BE2C (cell line): ENCODE data around the gene CD320.
A peak's percentile ranks its signal among the peaks of the same experiment; 100 is the strongest.

Experiments used
- DNase-seq: peaks from one replicate; pipeline ENCODE4 v3.0.0-alpha.2; 2020
- H3K27me3 ChIP-seq: fragments of 250-450 bp; sonication (Bioruptor Pico); 2 replicates; pipeline ENCODE4 v1.5.1; 2020; ENCODE audit warnings: mild to moderate bottlenecking
- H3K36me3 ChIP-seq: fragments of 250-450 bp; sonication (Bioruptor Pico); 2 replicates; pipeline ENCODE4 v1.5.1; 2020; ENCODE audit warnings: mild to moderate bottlenecking
- H3K4me1 ChIP-seq: fragments of 250-450 bp; sonication (Bioruptor Pico); 2 replicates; pipeline ENCODE4 v1.5.1; 2020
- H3K4me3 ChIP-seq: 2 replicates; pipeline ENCODE4 v1.5.1; 2011; ENCODE audit warnings: low read depth, low read length
- H3K9me3 ChIP-seq: fragments of 250-450 bp; sonication (Bioruptor Pico); 2 replicates; pipeline ENCODE4 v1.5.1; 2020
- TF ChIP-seq, protein P1 (sequence below): IDR thresholded peaks from 2 replicates; pipeline ENCODE4 v1.5.1; 2012; ENCODE audit warnings: mild to moderate bottlenecking, low read depth, low read length

The CD320 gene

DNA sequence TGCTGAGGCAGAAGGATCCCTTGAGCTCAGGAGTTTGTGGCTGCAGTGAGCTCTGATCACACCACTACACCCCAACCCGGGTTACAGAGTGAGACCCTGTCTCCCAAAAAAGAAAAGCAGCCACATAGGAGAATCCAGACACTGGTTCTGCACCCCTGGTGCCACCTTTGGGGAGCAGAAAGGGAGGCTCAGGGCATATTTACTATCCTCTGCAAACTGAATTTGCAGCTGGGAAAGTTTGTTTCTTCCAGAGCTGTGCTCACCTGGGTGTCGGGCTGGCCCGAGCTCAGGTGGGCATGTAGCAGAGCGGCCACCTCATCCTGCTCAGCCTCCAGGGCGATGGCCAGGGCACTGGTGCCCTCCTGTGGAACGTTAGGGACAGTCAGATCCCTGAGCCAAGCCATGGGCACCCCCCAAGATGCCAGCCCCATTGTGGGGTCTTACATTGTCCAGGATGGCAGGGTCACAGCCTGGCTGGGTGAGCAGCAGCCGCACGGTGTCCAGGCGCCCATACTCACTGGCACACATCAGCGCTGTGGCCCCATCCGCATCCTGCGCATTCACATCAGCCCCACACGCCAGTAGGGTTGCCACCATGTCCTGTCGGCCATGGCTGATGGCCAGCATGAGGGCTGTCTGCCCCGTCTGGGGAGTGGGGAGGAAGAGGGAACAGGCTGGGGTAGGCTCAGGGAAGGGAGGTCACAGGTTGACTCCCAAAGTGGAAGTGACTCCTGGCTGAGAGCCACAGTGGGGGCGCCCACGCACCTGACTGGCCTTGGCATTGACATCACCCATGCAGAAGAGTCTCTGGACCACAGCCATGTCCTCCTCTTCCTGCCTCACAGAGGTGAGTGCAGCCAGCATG lies 16.3 kb upstream of the CD320 start:
- DNase-seq, result peak; percentile 34
- no peak overlapping the region for H3K4me3 ChIP-seq

DNA sequence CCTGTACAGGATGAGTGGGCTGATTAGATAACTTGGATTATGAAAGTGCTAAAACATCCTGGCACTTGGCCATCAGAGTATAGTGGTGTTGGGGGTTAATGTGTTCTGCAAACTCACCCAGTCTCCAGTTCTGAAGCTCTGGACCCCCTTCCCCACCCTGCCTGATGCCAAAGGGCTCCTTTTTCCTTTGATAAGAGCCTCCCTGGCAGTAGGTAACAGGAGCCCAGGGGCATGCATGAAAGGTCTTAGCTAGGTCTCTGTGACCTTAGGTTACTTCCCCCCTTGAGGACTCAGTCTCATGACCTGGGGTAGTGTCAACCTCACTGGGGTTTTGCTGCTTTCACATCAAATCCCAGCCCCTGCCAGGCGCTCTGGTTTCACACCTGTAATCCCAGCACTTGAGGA lies 15.6 kb upstream of the CD320 start:
- peaks cover 19% of the 10 kb centered on the region for H3K27me3 ChIP-seq
- H3K4me1 ChIP-seq, result peaks cover 7% of the 10 kb centered on the region; the same call in 1 of the 2 replicates
- TF ChIP-seq, protein P1, sequence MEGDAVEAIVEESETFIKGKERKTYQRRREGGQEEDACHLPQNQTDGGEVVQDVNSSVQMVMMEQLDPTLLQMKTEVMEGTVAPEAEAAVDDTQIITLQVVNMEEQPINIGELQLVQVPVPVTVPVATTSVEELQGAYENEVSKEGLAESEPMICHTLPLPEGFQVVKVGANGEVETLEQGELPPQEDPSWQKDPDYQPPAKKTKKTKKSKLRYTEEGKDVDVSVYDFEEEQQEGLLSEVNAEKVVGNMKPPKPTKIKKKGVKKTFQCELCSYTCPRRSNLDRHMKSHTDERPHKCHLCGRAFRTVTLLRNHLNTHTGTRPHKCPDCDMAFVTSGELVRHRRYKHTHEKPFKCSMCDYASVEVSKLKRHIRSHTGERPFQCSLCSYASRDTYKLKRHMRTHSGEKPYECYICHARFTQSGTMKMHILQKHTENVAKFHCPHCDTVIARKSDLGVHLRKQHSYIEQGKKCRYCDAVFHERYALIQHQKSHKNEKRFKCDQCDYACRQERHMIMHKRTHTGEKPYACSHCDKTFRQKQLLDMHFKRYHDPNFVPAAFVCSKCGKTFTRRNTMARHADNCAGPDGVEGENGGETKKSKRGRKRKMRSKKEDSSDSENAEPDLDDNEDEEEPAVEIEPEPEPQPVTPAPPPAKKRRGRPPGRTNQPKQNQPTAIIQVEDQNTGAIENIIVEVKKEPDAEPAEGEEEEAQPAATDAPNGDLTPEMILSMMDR, result no peak
- H3K4me3 ChIP-seq, result no peak overlapping the region
- H3K9me3 ChIP-seq, result no peaks in the 10 kb centered on the region; the same call in 1 of the 2 replicates
- no peak for DNase-seq
- H3K36me3 ChIP-seq, result peaks cover 25% of the 10 kb centered on the region

More for the DNA sequence above, 16.3 kb upstream of the CD320 start:
- Histone ChIP-seq H3K27me3 (peaks cover 19% of the 10 kb centered on the region), H3K9me3 (no peaks in the 10 kb centered on the region; the same call in 1 of the 2 replicates), H3K36me3 (peaks cover 25% of the 10 kb centered on the region), H3K4me1 (peaks cover 7% of the 10 kb centered on the region; the same call in 1 of the 2 replicates)
- TF ChIP-seq, protein P1, result no peak; the same call in 1 of the 2 replicates

DNA sequence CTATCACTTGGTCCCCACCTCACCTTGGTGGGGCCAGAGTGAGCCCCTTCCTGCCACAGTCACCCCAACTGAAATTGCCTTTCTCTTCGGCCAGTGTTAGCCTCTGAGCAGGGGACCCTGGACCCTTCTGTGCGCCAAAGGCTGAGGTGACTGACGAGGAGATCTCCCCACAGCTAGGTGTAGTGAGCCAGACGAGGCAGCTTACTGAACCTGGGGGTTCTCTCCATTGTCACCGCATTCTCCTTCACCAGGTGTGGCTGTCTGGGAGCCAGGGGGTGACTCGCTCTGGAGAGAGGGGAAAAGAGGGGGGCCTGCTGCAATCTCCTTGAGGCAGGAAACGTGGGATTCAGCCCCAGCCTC lies 14.5 kb upstream of the CD320 start:
- Histone ChIP-seq H3K9me3 (no peaks in the 10 kb centered on the region), H3K27me3 (peaks cover 8% of the 10 kb centered on the region), H3K36me3 (peaks cover 25% of the 10 kb centered on the region), H3K4me1 (peaks cover 7% of the 10 kb centered on the region; the same call in 1 of the 2 replicates), H3K4me3 (peak overlapping the region; percentile 100)
- TF ChIP-seq, protein P1, result no peak
- no peak for DNase-seq

DNA sequence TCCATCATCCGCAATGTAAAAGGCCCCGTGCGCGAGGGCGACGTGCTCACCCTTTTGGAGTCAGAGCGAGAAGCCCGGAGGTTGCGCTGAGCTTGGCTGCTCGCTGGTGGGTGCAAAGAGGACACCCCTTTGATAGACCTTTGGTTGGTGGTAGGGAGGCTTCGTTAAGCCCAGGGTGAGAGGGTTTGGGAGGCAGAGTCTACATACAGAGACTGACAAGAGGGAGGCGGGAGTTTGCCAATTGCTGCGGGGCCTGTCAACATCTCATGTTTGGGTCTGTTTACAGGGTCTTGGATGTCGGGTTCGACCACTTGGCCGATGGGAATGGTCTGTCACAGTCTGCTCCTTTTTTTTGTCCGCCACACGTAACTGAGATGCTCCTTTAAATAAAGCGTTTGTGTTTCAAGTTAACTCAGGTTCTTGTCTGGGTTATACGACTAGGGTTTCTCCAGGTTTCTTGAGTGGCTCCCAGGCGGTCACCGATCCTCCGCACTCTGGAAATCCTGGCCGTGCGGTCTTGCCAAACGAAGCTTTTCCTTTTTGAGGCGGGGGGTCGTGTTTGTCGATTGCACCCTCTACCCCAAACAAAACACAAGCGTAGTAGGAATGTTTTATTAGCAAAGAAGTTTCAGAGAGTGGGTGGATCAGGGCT lies 14.0 kb upstream of the CD320 start:
- TF ChIP-seq, protein P1, result no peak
- peak overlapping the region; percentile 100 for H3K4me3 ChIP-seq
- DNase-seq, result no peak
- peaks cover 7% of the 10 kb centered on the region; the same call in 1 of the 2 replicates for H3K4me1 ChIP-seq
- peaks cover 25% of the 10 kb centered on the region for H3K36me3 ChIP-seq
- no peaks in the 10 kb centered on the region for H3K9me3 ChIP-seq
- peaks cover 3% of the 10 kb centered on the region for H3K27me3 ChIP-seq

DNA sequence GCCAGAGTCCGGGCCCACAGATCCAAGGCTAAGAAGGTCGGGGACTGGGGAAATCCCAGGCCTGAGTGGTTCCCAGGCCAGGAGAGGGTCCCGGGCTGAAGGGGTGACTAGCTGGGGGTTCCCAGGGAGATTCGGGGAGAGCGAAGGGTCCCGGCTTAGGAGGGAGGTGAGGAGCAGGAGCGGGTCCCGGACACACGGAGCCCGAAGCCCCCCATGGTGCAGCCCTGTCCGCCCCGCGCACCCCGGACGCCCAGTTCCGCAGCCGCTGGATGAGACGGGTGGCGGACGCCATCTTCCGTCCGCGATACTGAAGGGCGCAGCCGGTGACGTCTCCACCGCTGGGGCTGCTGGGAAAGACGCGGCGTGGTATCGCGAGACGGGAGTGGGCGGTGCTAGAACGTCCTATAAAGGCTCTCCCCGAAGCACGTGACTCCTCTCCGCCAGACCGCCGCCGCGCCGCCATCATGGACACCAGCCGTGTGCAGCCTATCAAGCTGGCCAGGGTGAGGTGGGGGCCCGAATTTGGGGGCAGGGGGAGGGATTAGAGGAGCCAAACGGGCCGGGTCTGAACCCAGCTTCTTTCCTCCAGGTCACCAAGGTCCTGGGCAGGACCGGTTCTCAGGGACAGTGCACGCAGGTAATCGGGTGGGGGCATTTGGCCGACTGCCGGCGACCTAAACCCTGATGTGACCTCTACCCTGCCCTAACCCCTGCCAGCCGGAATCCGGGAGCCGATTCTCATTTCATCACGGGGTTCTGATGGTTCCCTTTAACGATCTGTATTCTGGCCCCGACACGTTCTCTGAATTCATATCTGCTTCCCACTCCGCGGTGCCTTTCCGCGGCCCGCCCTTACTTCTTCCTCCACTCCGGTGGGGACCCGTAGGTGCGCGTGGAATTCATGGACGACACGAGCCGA lies 13.2 kb upstream of the CD320 start, which contains the start of the genes NDUFA7 and RPS28:
Gene NDUFA7 (minus strand): TSS at position 309 of the 919 bp plus-strand sequence. CDS start 17 bp downstream, at position 292.
Gene RPS28 (plus strand): TSS at position 430 of the 919 bp plus-strand sequence. CDS start 35 bp downstream, at position 465.
- Histone ChIP-seq H3K9me3 (no peaks in the 10 kb centered on the region), H3K4me1 (peaks cover 7% of the 10 kb centered on the region; the same call in 1 of the 2 replicates), H3K4me3 (peak within 1 kb of the TSS; percentile 100), H3K36me3 (peaks cover 25% of the 10 kb centered on the region), H3K27me3 (no peaks in the 10 kb centered on the region)
- TF ChIP-seq, protein P1, result peak; percentile 11; the same call in 1 of the 2 replicates
- peak; percentile 96 for DNase-seq
